Stimulated activated CD8-positive, alpha-beta memory T cell treated with anti-CD3 and anti-CD28 coated beads, Interleukin-4, amount 100 ng/mL, for 24 hours (primary cell): ENCODE data around the gene EIF4H.
"Not testable (repeated sequence)": the region's sequence is repeated elsewhere in the genome, so short reads cannot be mapped to it uniquely, and the experiment has no call there.

Experiments
- DNase-seq: peaks from one replicate; pipeline ENCODE4 v3.0.0-alpha.2; 2020; ENCODE audit warnings: low read depth

EIF4H gene

GRCh38 chr7:74224907-74225306 is 50.8 kb downstream of the EIF4H start:
- DNase-seq, result not testable (repeated sequence)

- no peak for DNase-seq
These were observed 51.2 kb downstream of the EIF4H start for GRCh38 chr7:74225400-74225799.

GRCh38 chr7:74226633-74227032 is 52.5 kb downstream of the EIF4H start:
- DNase-seq, result no peak

GRCh38 chr7:74228951-74229900 is 55.1 kb downstream of the EIF4H start:
- DNase-seq, result no peak

- no peak for DNase-seq
These were observed 56.5 kb downstream of the EIF4H start for GRCh38 chr7:74230446-74231231.

GRCh38 chr7:74231232-74231590 is 57.1 kb downstream of the EIF4H start:
- DNase-seq, result no peak

GRCh38 chr7:74233655-74234285 is 59.6 kb downstream of the EIF4H start:
- no peak for DNase-seq

- DNase-seq, result no peak
These were observed 61.5 kb downstream of the EIF4H start for GRCh38 chr7:74235518-74236268.

- DNase-seq, result no peak
These were observed 62.1 kb downstream of the EIF4H start for GRCh38 chr7:74236284-74236683.

GRCh38 chr7:74240482-74240881 is 66.3 kb downstream of the EIF4H start:
- DNase-seq, result no peak

- DNase-seq, result no peak
These were observed 67.9 kb downstream of the EIF4H start for GRCh38 chr7:74242122-74242443.

- DNase-seq, result no peak
These were observed 72.3 kb downstream of the EIF4H start for GRCh38 chr7:74246497-74246896.
